Activated B cell treated with CpG ODN at 0.5 μM for 24 hours (primary cell): ENCODE results near the gene DHRS11. TPM values are rescaled to one million over a fixed set of nuclear protein-coding genes. Genes with fewer than 3 reads are reported as not detected.

Experiments used
- ATAC-seq: fragments of 200-7000 bp; cut with Tn5 transposase; one replicate; pipeline ENCODE4 v1.10.0; 2021; ENCODE audit warnings: low read depth, mild to moderate bottlenecking, moderate library complexity
- CTCF ChIA-PET: fragments of 350-600 bp; sonication (Branson Sonifier 250); formaldehyde crosslinking; loops from one replicate; lab custom pipeline; 2021; ENCODE audit warnings: antibody characterized with exemption; lab: Charles Lee
- POLR2A ChIA-PET: fragments of 350-600 bp; sonication (Branson Sonifier 250); formaldehyde crosslinking; loops from one replicate; lab custom pipeline; 2021; ENCODE audit warnings: antibody characterized with exemption; lab: Charles Lee
- DNase-seq: peaks from one replicate; pipeline ENCODE4 v3.0.0; 2022
- H3K27ac Mint-ChIP-seq: one replicate; pipeline ENCODE4 v1.8.0; 2020; ENCODE audit warnings: mixed read lengths
- H3K27me3 Mint-ChIP-seq: one replicate; pipeline ENCODE4 v1.8.0; 2021; ENCODE audit warnings: mixed read lengths
- H3K36me3 Mint-ChIP-seq: one replicate; pipeline ENCODE4 v1.8.0; 2021; ENCODE audit warnings: low read depth, mixed read lengths
- H3K4me1 Mint-ChIP-seq: one replicate; pipeline ENCODE4 v1.8.0; 2021; ENCODE audit warnings: mixed read lengths
- H3K4me3 Mint-ChIP-seq: one replicate; pipeline ENCODE4 v1.8.0; 2020; ENCODE audit warnings: mild to moderate bottlenecking, mixed read lengths
- H3K9me3 Mint-ChIP-seq: one replicate; pipeline ENCODE4 v1.8.0; 2020; ENCODE audit warnings: mixed read lengths
- intact Hi-C: fragments of 100-400 bp; cut with micrococcal nuclease; formaldehyde crosslinking; loops from one replicate; pipeline ENCODE4 v1.15.1; 2024
- total RNA-seq: library from RNA; stranded (reverse); gene quantifications from 2 replicates; pipeline ENCODE4 v1.2.3, GENCODE V29; 2022
- TF ChIP-seq, protein P1 (sequence below): fragments of 200-600 bp; IDR thresholded peaks from one replicate; pipeline ENCODE4 v1.8.0; 2022; ENCODE audit warnings: antibody characterized with exemption, mild to moderate bottlenecking

DHRS11 gene
- total RNA-seq, 1 donor from 2014 or later = 7.7 TPM

DNA sequence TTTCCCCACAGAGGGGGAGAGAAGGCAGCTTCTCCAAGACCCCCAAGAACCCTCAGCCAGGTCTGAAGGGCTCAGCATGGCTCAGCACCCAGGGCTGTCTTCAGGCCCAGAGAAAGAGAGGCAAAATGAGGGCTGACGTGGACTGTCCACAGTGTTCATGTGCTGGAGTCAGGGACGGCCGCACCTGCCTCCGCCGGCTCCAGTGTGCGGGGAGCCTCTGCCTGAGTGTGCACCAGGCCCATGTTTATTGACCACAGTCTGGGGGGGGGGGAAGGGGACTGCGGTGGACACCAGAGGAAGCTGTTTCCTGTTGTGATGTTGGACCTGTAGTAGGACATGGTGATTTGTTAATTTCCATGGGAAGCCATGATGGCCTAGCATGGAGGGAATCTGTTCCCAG lies 16.6 kb downstream of the DHRS11 start:
- intact Hi-C loops = no loop called here
- no peak for DNase-seq
- ATAC-seq = no peak
- TF ChIP-seq, protein P1, sequence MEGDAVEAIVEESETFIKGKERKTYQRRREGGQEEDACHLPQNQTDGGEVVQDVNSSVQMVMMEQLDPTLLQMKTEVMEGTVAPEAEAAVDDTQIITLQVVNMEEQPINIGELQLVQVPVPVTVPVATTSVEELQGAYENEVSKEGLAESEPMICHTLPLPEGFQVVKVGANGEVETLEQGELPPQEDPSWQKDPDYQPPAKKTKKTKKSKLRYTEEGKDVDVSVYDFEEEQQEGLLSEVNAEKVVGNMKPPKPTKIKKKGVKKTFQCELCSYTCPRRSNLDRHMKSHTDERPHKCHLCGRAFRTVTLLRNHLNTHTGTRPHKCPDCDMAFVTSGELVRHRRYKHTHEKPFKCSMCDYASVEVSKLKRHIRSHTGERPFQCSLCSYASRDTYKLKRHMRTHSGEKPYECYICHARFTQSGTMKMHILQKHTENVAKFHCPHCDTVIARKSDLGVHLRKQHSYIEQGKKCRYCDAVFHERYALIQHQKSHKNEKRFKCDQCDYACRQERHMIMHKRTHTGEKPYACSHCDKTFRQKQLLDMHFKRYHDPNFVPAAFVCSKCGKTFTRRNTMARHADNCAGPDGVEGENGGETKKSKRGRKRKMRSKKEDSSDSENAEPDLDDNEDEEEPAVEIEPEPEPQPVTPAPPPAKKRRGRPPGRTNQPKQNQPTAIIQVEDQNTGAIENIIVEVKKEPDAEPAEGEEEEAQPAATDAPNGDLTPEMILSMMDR = no peak
- H3K36me3 Mint-ChIP-seq = peaks cover 17% of the 10 kb centered on the region
- CTCF ChIA-PET = no interaction called here
- H3K4me1 Mint-ChIP-seq = peaks cover 32% of the 10 kb centered on the region
- POLR2A ChIA-PET = interaction anchor here (1.4 kb wide), 1 partner anchor 9 kb away, joined by 3 read pairs; no protein-coding TSS in a partner anchor
- no peak overlapping the region for H3K27ac Mint-ChIP-seq
- no peaks in the 10 kb centered on the region for H3K27me3 Mint-ChIP-seq
- no peak overlapping the region for H3K4me3 Mint-ChIP-seq
- no peaks in the 10 kb centered on the region for H3K9me3 Mint-ChIP-seq

DNA sequence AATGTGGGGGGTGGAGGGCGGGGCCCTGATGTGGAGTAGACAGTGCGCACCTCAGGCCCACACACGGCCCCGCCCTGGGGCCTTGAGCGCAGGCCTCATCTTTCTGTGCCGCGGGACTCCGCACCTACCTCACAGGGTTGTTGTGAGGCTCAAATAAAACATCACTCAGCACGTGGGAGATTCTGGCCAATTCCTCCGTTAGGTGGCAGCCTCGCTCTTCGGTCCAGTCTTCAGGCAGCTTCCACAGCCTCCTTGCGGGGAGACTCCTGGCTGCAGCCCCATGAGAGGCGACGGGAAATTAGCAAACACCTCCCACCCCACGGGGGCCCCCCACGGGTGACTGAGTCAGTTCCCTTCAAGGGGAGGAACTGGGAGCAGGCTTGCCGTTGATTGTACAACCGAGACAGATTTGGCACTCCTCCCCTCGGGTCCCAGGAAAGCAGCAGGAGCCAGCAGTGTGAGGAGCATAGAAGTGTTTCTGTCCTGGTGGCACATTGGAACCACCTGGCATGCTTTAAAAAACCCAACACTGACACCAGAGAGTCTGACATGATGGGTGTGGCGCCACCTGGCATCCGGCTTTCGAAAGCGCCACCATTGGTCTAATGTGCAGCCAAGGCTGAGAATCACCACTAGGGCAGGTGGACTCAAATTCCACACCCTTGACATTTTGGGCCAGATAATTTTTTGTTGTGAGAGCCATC lies 17.3 kb downstream of the DHRS11 start:
- H3K36me3 Mint-ChIP-seq = peaks cover 16% of the 10 kb centered on the region
- no peaks in the 10 kb centered on the region for H3K9me3 Mint-ChIP-seq
- ChIA-PET POLR2A (no interaction called here), CTCF (no interaction called here)
- intact Hi-C loops = no loop called here
- TF ChIP-seq, protein P1 = no peak
- DNase-seq = no peak
- peak; percentile 57 for ATAC-seq
- H3K4me3 Mint-ChIP-seq = no peak overlapping the region
- no peaks in the 10 kb centered on the region for H3K27me3 Mint-ChIP-seq
- H3K27ac Mint-ChIP-seq = no peak overlapping the region
- peaks cover 31% of the 10 kb centered on the region for H3K4me1 Mint-ChIP-seq

DNA sequence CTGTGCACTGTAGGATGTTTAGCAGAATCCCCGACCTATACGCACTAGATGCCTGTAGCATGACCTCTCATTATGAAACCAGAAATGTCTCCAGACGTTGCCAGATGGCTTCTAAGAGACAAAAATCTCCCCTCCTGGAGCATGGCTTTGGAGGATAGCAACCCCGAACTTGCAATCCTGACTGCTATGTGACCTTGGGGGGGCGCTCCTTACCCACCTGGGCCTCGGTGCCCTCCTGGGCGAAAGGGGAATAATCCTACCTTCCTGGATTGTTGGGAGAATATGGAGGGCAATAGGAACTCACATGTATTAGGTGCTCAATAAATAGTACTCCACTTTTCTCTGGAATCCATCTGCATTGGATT lies 17.8 kb downstream of the DHRS11 start:
- ATAC-seq (no peak), DNase-seq (no peak)
- H3K36me3 Mint-ChIP-seq = peaks cover 11% of the 10 kb centered on the region
- CTCF ChIA-PET = no interaction called here
- no peaks in the 10 kb centered on the region for H3K27me3 Mint-ChIP-seq
- intact Hi-C loops = no loop called here
- no peaks in the 10 kb centered on the region for H3K9me3 Mint-ChIP-seq
- peaks cover 26% of the 10 kb centered on the region for H3K4me1 Mint-ChIP-seq
- TF ChIP-seq, protein P1 = no peak
- POLR2A ChIA-PET = no interaction called here
- H3K4me3 Mint-ChIP-seq = no peak overlapping the region
- no peak overlapping the region for H3K27ac Mint-ChIP-seq

DNA sequence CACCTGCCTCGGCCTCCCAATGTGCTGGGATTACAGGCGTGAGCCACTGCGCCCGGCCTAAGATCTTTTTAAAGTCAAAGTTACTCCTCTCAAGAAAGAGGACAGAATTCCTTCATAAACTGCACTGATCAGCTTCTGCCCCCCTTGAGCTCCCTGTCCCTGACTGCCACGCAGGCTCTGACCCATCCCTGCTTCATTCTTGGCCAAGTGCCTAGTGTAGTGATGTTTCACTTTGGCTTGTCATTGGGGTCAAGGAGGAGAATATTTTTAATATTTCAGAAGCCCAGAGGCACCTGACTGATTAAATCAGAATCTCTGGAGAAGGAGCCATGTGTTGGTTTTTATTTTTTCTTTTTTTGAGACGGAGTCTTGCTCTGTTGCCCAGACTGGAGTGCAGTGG lies 18.8 kb downstream of the DHRS11 start:
- Mint-ChIP-seq H3K27ac (no peak overlapping the region), H3K36me3 (peaks cover 9% of the 10 kb centered on the region), H3K27me3 (no peaks in the 10 kb centered on the region), H3K4me3 (no peak overlapping the region), H3K4me1 (peaks cover 21% of the 10 kb centered on the region), H3K9me3 (no peaks in the 10 kb centered on the region)
- intact Hi-C loops = no loop called here
- TF ChIP-seq, protein P1 = no peak
- POLR2A ChIA-PET = interaction anchor here (1.4 kb wide), 1 partner anchor 9 kb away, joined by 3 read pairs; the partner anchor contains the start of gene MRM1
- DNase-seq (no peak), ATAC-seq (no peak)
- CTCF ChIA-PET = interaction anchor here (0.7 to 1.0 kb wide), 2 partner anchors 8 to 629 kb away, joined by 3 read pairs; no protein-coding TSS in a partner anchor

DNA sequence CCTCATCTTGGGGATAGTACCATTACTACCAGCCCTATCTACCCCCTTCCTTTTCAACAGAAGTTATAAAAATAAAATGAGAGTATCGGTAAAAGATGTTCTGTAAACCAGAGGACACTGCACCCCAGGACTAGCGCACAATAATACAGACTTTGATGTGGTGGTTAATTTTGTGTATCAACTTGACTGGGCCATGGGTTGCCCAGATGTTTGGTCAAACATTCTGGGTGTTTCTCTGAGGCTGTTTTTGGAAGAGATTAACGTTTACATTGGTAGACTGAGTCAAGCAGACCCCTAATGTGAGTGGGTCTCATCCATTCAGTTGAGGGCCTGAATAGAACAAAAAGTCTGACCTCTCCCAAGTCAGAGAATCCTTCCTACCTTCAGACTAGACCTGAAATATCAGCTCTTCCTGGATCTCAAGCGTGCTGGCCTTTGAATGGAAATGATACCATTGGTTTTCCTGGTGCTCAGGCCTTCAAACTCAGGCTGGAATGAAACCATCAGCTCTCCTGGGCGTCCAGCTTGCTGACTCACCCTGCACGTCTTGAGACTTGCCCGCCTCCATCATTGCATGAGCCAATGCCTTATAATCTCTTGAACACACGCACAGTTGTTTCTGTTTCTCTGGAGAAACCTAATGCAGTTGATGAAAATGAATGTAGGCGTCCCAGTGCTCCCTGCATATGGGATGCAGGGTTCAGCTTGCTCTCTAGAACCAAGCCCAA lies 19.8 kb downstream of the DHRS11 start:
- H3K27me3 Mint-ChIP-seq = no peaks in the 10 kb centered on the region
- DNase-seq = no peak
- no peak overlapping the region for H3K27ac Mint-ChIP-seq
- peaks cover 15% of the 10 kb centered on the region for H3K4me1 Mint-ChIP-seq
- ChIA-PET CTCF (interaction anchor here (0.7 kb wide), 1 partner anchor 9 kb away, joined by 3 read pairs; no protein-coding TSS in a partner anchor), POLR2A (interaction anchor here (1.4 kb wide), 1 partner anchor 10 kb away, joined by 3 read pairs; the partner anchor contains the start of gene MRM1)
- no peak for ATAC-seq
- no peak overlapping the region for H3K4me3 Mint-ChIP-seq
- TF ChIP-seq, protein P1 = no peak
- intact Hi-C loops = no loop called here
- peaks cover 6% of the 10 kb centered on the region for H3K36me3 Mint-ChIP-seq
- no peaks in the 10 kb centered on the region for H3K9me3 Mint-ChIP-seq
